ENCODE data around the gene DAB1. TPM values are rescaled to one million over a fixed set of nuclear protein-coding genes. Genes with fewer than 3 reads are reported as not detected.

The DAB1 gene
- total and polyA plus RNA-seq, 10 of the 15 experiments (the other 5 are each of a cell fraction or from before 2014, with no cell fraction given): 0.02 to 0.10 (median 0.03) TPM; not detected in 5

GRCh38 chr1:57381426-57381825, 42.4 kb downstream of the DAB1 start:
- Histone ChIP-seq H3K9me3 (replicated peaks; ENCODE audit: control insufficient read depth, insufficient read depth, low read length) (no peaks in the 10 kb centered on the region), H4K20me1 (ENCODE audit: control insufficient read depth, insufficient read depth) (no peaks in the 10 kb centered on the region), H3K27ac (ENCODE audit: control insufficient read depth, insufficient read depth) (no peak overlapping the region), H3K4me2 (ENCODE audit: control insufficient read depth, insufficient read depth) (no peak overlapping the region), H3K27me3 (replicated peaks in 1 of 2; ENCODE audit: control insufficient read depth in 2 of 2, insufficient read depth in 2 of 2, low read length in 1 of 2) (no peaks in the 10 kb centered on the region), H3K4me3 (no peak overlapping the region), H3K9ac (ENCODE audit: control insufficient read depth, insufficient read depth, low read length) (no peak overlapping the region), H3K36me3 (ENCODE audit: control insufficient read depth in 2 of 2, insufficient read depth in 2 of 2, low read length in 1 of 2) (no peaks in the 10 kb centered on the region), H2AFZ (ENCODE audit: control insufficient read depth, low read depth, low read length) (no peak overlapping the region), H3K4me1 (ENCODE audit: control insufficient read depth, insufficient read depth, low read length) (no peaks in the 10 kb centered on the region), H3K79me2 (ENCODE audit: control insufficient read depth, insufficient read depth, low read length) (no peaks in the 10 kb centered on the region)
- TF ChIP-seq ZNF24 (IDR thresholded peaks at IDR 0.05) (no peak), ZSCAN29 (IDR thresholded peaks at IDR 0.05) (no peak), CHD1 (IDR thresholded peaks at IDR 0.05; ENCODE audit: low read depth, low read length) (no peak), EP300 (IDR thresholded peaks at IDR 0.05; ENCODE audit: borderline replicate concordance in 1 of 2, control insufficient read depth in 1 of 2, low read depth in 2 of 2, low read length in 2 of 2) (no peak), NRF1 (conservative IDR thresholded peaks at IDR 0.05; ENCODE audit: low read depth, low read length) (no peak), MEF2B (IDR thresholded peaks at IDR 0.05; ENCODE audit: partially characterized antibody, poor library complexity, severe bottlenecking) (no peak), E4F1 (IDR thresholded peaks at IDR 0.05; ENCODE audit: borderline replicate concordance, partially characterized antibody) (no peak)
- RAD21 ChIA-PET (ENCODE audit: unreplicated experiment): no interaction called here
- in situ Hi-C loops (cut with MboI) (no loop called here), intact Hi-C loops (cut with micrococcal nuclease; ENCODE audit: unreplicated experiment) (no loop called here)
- DNase-seq (ENCODE audit: low read depth, low spot score) (no peak), ATAC-seq (no peak), FAIRE-seq (no peak)
- CTCF ChIA-PET: no interaction called here
- POLR2A ChIA-PET: no interaction called here
- SMC1A ChIA-PET (ENCODE audit: uncharacterized antibody, unreplicated experiment): no interaction called here
- WGBS (ENCODE audit: insufficient coverage, insufficient replicate concordance, low lambda C conversion rate, missing lambda C conversion rate): 3% methylated on average over 4 of the region's 4 CpGs
- BruUV-seq (replicated peaks): no TSS peak
